Ishikawa (cell line): Measurements from ENCODE around the gene BCKDK.

Source experiments
- CEBPB ChIP-seq: IDR thresholded peaks from 2 replicates; pipeline ENCODE4 v1.6.1; 2012
- CREB1 ChIP-seq: IDR thresholded peaks from 2 replicates; pipeline ENCODE4 v1.6.1; 2012; ENCODE audit warnings: low read depth
- EGR1 ChIP-seq: IDR thresholded peaks from 2 replicates; pipeline ENCODE4 v1.6.1; 2012
- EP300 ChIP-seq: IDR thresholded peaks from 2 replicates; pipeline ENCODE4 v1.6.1; 2012; ENCODE audit warnings: borderline replicate concordance
- FOXM1 ChIP-seq: IDR thresholded peaks from 2 replicates; pipeline ENCODE4 v1.6.1; 2012; ENCODE audit warnings: low read depth, borderline replicate concordance
- MAX ChIP-seq: IDR thresholded peaks from 2 replicates; pipeline ENCODE4 v1.6.1; 2012
- NFIC ChIP-seq: IDR thresholded peaks from 2 replicates; pipeline ENCODE4 v1.6.1; 2012
- RAD21 ChIP-seq: IDR thresholded peaks from 2 replicates; pipeline ENCODE4 v1.6.1; 2012; ENCODE audit warnings: low read depth
- REST ChIP-seq: IDR thresholded peaks from 2 replicates; pipeline ENCODE4 v1.6.1; 2012; ENCODE audit warnings: low read depth, mild to moderate bottlenecking
- TAF1 ChIP-seq: IDR thresholded peaks from 2 replicates; pipeline ENCODE4 v1.6.1; 2012; ENCODE audit warnings: low read depth, mild to moderate bottlenecking
- TCF12 ChIP-seq: IDR thresholded peaks from 2 replicates; pipeline ENCODE4 v1.6.1; 2012; ENCODE audit warnings: low read depth
- TEAD4 ChIP-seq: IDR thresholded peaks from 2 replicates; pipeline ENCODE4 v1.6.1; 2012
- USF1 ChIP-seq: IDR thresholded peaks from 2 replicates; pipeline ENCODE4 v1.6.1; 2012
- YY1 ChIP-seq: IDR thresholded peaks from 2 replicates; pipeline ENCODE4 v1.6.1; 2012; ENCODE audit warnings: low read depth
- ZBTB7A ChIP-seq: IDR thresholded peaks from 2 replicates; pipeline ENCODE4 v1.6.1; 2012; ENCODE audit warnings: low read depth

BCKDK gene

GRCh38 chr16:31149332-31149731, 41.1 kb downstream of the BCKDK start:
- TF ChIP-seq CEBPB (no peak), ZBTB7A (no peak), YY1 (no peak), EP300 (no peak), REST (no peak), CREB1 (no peak), FOXM1 (no peak), RAD21 (no peak), TAF1 (no peak), USF1 (no peak), TEAD4 (no peak), NFIC (no peak), MAX (no peak), TCF12 (no peak), EGR1 (no peak)

- TF ChIP-seq ZBTB7A, result no peak
- no peak for TF ChIP-seq TCF12
- TF ChIP-seq REST, result no peak
- no peak for TF ChIP-seq EGR1
- no peak for TF ChIP-seq FOXM1
- TF ChIP-seq NFIC, result no peak
- TF ChIP-seq TAF1, result no peak
- TF ChIP-seq MAX, result no peak
- no peak for TF ChIP-seq EP300
- no peak for TF ChIP-seq USF1
- TF ChIP-seq YY1, result no peak
- no peak for TF ChIP-seq CEBPB
- no peak for TF ChIP-seq CREB1
- no peak for TF ChIP-seq RAD21
- no peak for TF ChIP-seq TEAD4
Observed at GRCh38 chr16:31149894-31150890, 42.0 kb downstream of the BCKDK start, which contains the start of gene PRSS36. PRSS36 (minus strand) TSS chr16:31150066; CDS start chr16:31150035, 31 bp downstream.

- TF ChIP-seq RAD21 (no peak), ZBTB7A (no peak), MAX (no peak), USF1 (no peak), CREB1 (no peak), TAF1 (no peak), EP300 (no peak), EGR1 (no peak), NFIC (no peak), TEAD4 (no peak), TCF12 (no peak), CEBPB (no peak), YY1 (no peak), FOXM1 (no peak)
Observed at GRCh38 chr16:31157136-31157535, 49.0 kb downstream of the BCKDK start.
